NCI-H187 treated with DMSO at 0.1 percent for 48 hours (cell line): Measurements from ENCODE around the gene MFAP1.
A peak's percentile ranks its signal among the peaks of the same experiment; 100 is the strongest.
"Not testable (repeated sequence)": the region's sequence is repeated elsewhere in the genome, so short reads cannot be mapped to it uniquely, and the experiment has no call there.

Experiments
- DNase-seq: peaks from one replicate; lab custom pipeline; 2025; lab: John Stamatoyannopoulos, UW

MFAP1 gene

GRCh38 chr15:43821505-43821904 lies 3.0 kb downstream of the MFAP1 start:
- DNase-seq: no peak

DNA sequence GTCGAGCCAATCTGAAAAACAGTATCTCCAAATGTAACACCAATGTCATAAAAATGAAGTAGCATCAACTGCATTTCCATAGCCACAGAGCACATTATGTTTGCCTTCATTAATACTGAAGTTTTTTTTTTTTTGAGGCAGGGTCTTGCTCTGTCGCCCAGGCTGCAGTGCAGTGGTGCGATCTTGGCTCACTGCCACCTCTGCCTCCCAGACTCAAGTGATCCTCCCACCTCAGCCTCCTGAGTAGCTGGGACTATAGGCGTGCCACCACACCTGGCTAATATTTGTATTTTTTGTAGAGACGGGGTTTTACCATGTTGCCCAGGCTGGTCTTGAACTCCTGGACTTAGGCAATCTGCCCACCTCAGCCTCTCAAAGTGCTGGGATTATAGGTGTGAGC lies 9.4 kb downstream of the MFAP1 start:
- not testable (repeated sequence) for DNase-seq

DNA sequence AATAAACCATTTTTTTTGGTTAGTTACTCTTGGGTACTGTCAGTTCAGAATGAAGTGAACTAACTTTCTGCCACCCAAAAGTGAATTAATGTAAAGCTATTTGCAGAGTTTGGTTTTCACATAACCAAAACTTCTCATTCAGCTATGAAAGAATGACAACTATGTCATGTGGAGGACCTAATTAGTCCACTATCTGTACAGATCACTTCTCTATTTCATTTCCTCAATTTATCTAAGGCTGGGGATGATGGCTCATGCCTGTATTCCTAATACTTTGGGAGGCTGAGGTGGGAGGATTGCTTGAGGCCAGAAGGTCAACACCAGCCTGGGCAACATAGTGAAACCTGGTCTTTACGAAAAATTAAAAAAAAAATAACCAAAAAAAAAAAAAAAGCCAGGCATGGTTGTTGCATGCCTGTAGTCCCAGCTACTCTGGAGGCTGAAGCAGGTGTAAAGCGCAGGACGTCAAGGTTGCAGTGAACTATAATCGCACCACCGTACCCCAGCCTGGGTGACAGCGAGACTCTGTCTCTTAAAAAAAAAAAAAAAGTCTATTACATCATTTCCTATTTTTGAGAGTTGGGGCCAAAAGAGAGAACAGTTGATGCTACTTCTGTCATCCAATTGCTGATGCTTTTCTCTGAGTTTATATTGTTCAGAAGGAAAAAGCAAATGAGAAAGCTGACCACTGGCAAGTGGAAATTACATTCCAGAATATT lies 15.4 kb downstream of the MFAP1 start:
- no peak for DNase-seq

- DNase-seq: no peak
Observed at GRCh38 chr15:43808435-43808950, 16.0 kb downstream of the MFAP1 start.

GRCh38 chr15:43802676-43803075 lies 21.8 kb downstream of the MFAP1 start:
- not testable (repeated sequence) for DNase-seq

- no peak for DNase-seq
Observed at GRCh38 chr15:43800286-43801141, 24.0 kb downstream of the MFAP1 start, which contains the start of gene HYPK. HYPK (plus strand) TSS chr15:43800599; CDS start chr15:43800623, 24 bp downstream.

- DNase-seq: no peak
Observed at GRCh38 chr15:43799945-43800285, 24.6 kb downstream of the MFAP1 start, which contains the start of gene SERINC4. SERINC4 (minus strand) TSS chr15:43800220; CDS start chr15:43799986, 234 bp downstream.

DNA sequence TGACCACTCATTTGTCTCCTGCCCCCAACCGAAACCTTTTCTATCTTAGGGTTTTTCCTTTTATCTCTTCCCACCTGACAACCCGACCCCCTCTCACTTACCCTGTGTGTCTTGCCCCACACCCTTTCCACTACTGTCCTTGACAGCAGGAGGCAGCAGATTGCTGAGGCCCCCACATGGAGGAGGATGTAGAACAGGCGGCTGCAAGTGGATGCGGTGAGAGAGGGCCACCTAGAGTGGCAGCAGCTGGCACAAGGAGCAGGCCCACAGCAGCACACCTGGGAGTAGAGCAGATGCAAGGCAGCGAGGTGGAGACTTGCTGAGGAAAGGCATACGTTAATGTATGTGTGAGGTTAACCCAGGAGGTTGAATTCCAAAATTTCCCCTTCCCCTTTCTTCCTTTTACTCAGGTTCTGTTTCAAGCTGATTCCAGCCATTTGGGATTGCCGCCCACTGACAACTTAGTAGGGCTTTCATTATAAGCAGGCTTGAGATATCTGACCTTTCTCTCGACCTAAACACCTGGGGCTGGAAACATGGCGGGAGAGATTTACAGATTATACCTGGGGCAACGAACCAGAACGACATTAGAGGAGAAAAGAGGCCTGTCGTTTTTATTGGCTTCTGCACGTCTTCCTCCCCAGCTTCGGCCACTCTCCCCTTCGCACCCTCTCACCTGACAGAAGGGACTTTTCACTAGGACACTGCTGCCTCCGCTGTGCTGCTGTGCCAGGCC lies 25.1 kb downstream of the MFAP1 start:
- peak; percentile 38 for DNase-seq

- DNase-seq: no peak
Observed at GRCh38 chr15:43796566-43796965, 27.9 kb downstream of the MFAP1 start.

GRCh38 chr15:43795997-43796396 lies 28.5 kb downstream of the MFAP1 start:
- no peak for DNase-seq

DNA sequence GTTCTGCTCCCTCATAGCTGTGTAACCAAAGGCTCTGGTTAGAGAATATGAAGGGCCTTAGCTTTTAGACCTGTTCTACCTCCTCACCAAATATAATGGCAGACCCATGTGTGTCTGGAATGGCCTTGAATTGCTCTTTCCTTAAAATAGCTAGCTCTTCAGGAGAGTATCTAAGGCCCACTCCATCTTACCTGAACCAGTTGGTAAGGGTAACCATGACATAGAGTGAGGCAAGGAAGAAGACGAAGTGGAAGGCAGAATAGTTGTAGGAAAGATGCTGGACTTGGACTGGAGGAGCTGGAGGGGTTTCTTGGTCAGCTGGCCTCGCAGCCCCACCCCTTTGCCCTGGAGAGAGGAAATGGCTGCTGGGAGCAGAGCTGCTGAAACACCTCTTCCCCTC lies 29.3 kb downstream of the MFAP1 start:
- DNase-seq: no peak

- DNase-seq: no peak
Observed at GRCh38 chr15:43794269-43795037, 30.0 kb downstream of the MFAP1 start.

DNA sequence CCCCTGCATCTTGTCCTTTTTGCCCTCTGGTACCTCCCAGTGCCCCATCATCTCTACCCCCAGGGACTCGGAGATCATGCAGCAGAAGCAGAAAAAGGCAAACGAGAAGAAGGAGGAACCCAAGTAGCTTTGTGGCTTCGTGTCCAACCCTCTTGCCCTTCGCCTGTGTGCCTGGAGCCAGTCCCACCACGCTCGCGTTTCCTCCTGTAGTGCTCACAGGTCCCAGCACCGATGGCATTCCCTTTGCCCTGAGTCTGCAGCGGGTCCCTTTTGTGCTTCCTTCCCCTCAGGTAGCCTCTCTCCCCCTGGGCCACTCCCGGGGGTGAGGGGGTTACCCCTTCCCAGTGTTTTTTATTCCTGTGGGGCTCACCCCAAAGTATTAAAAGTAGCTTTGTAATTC lies 30.8 kb downstream of the MFAP1 start:
- no peak for DNase-seq

DNA sequence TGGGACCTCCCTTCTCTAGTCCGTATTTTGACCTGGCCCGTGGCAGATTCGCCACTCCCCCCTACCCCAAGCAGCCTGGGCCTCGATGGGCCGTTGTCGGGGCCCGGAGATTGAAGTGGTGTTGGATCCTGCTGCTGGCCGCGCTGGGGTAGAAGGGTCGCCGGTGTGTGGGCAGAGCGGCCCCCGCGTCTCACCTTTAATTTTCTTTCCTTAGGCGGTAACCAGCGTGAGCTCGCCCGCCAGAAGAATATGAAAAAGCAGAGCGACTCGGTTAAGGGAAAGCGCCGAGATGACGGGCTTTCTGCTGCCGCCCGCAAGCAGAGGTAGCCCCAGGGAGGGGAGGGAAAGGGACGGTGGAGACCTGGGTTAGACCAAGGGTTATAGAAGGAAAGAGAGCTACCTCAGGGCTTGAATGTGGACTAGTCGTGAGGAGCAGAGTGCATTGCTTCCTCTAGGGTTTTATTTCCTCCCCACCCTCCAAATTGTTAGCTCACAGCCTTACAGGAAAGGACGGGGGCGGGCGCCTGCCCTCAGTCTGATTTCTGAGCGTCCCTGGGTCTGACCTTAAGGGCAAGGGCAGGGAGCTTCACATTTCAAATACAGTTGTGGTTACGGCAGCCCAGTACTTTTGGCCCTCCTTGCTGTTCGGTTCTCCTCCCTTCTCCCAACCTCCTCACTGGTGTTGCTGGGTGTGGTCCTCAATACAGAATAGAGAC lies 31.6 kb downstream of the MFAP1 start:
- DNase-seq: no peak

DNA sequence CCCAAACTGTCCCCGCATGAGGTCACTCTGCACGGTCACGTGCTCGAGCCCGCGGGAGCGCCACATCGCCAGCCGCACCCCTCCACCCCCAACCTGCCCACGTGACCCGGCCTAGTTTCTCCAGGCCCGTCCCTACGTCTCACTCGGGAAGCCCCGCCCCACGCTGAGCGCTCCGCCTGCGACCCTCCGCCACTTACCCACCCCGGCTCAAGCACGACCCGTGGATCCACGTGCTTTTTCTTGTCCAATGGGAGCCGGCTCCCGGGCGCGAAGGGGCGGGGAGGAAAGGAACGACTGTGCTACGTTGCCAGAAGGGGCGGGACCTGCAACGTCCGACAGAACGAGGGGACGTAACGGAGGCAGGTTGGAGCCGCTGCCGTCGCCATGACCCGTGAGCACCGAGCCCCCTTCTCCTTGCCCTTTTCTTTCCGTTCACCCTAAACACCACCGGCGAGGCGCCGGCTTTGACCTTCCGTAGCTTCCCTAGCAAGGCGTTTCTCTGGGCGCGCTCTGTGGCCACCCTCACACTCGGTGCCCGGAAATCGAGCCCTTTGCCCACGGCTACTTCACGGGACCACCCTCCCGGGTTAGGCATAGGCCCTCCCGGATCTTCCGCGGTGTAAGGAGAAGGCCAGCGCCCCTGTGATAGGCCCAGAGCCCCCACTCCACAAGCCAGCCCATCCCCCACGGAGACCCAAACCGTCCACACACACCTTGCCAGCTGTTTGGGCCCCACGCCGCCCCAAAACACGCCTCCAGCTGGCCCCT lies 32.3 kb downstream of the MFAP1 start, which contains the start of gene SERF2:
Gene SERF2 (plus strand): TSS at position 328 of the 768 bp plus-strand sequence. CDS start 57 bp downstream, at position 385.
- peak; percentile 58 for DNase-seq

DNA sequence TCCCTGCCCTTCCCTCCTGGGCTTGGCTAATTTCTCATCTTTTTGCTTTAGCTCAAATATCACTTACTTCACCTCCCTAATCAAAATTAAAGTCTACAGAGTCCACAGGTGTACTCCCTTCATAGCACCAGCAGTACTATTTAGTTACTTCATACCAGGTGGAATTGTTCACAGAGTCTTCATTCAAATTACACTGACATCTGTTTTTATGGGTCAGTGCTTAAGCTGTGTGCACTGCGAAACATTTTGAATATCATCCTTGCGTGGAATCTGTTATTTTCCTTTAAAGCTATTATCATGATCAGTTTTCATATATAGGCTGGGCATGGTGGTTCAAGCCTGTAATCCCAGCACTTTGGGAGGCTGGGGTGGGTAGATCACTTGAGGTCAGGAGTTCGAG lies 35.1 kb downstream of the MFAP1 start:
- DNase-seq: no peak

- DNase-seq: no peak
Observed at GRCh38 chr15:43779016-43779415, 45.5 kb downstream of the MFAP1 start.

- no peak for DNase-seq
Observed at GRCh38 chr15:43777267-43777914, 47.1 kb downstream of the MFAP1 start.

GRCh38 chr15:43776718-43777266 lies 47.7 kb downstream of the MFAP1 start, which contains the start of gene ELL3:
ELL3 (minus strand) TSS chr15:43776966; CDS start chr15:43776901, 65 bp downstream.
- no peak for DNase-seq
